ENCODE measurements around the gene CACNB2. TPM values are rescaled to one million over a fixed set of nuclear protein-coding genes. Genes with fewer than 3 reads are reported as not detected.
"Not testable (repeated sequence)": the region's sequence is repeated elsewhere in the genome, so short reads cannot be mapped to it uniquely, and the experiment has no call there.

The CACNB2 gene
- total RNA-seq, 6 experiments from 2014 or later = not detected

DNA sequence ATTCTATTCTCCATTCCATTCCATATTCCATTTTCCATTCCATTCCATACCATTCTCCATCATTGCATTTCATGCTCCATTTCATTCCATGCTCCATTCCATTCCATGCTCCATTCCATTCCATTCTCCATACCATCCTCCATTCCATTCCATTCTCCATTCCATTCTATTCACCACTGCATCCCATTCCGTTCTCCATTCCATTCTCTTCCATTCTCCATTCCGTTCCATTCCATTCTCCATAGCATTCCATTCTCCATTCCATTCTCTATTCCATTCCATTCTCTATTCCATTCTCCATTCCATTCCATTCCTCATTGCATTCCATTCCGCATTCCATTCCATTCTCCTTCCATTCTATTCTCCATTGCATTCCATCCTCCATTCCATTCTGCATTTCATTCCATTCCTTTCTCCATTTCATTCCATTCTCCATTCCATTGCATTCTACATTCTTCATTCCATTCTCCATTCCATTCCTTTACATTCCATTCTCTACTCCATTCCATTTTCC is 427.2 kb downstream of the CACNB2 start:
- H3K36me3 Mint-ChIP-seq (ENCODE audit: low read depth) = no peaks in the 10 kb centered on the region
- H3K27ac Mint-ChIP-seq = no peak overlapping the region
- DNase-seq = no peak
- no peaks in the 10 kb centered on the region for H3K27me3 Mint-ChIP-seq (ENCODE audit: insufficient read depth)
- H3K4me1 Mint-ChIP-seq (ENCODE audit: low read depth) = no peaks in the 10 kb centered on the region
- no peak for TF ChIP-seq CTCF (IDR thresholded peaks at IDR 0.05)
- no peak overlapping the region for H3K4me3 Mint-ChIP-seq
- no peaks in the 10 kb centered on the region for H3K9me3 Mint-ChIP-seq

- not testable (repeated sequence) for DNase-seq; H3K9me3 Mint-ChIP-seq; H3K4me1 Mint-ChIP-seq (ENCODE audit: low read depth); H3K36me3 Mint-ChIP-seq (ENCODE audit: low read depth); H3K4me3 Mint-ChIP-seq; H3K27ac Mint-ChIP-seq; H3K27me3 Mint-ChIP-seq (ENCODE audit: insufficient read depth)
Observed at GRCh38 chr10:18570386-18570785, 430.2 kb downstream of the CACNB2 start.

DNA sequence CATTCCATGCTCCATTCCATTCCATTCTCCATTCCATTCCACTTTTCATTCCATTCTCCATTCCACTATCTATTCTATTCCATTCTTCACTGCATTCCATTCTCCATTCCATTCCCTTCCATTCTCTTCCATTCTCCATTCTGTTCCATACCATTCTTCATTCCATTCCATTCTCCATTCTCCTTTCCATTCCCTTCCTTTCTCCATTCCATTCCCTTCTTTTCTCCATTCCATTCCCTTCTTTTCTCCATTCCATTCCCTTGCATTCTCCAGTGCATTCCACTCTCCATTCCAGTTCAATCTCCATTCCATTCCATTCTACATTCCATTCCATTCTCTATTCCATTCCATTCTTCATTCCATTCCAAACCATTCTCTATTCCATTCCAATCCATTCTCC is 430.9 kb downstream of the CACNB2 start:
- Mint-ChIP-seq H3K4me1 (ENCODE audit: low read depth) (no peaks in the 10 kb centered on the region), H3K27ac (no peak overlapping the region), H3K9me3 (no peaks in the 10 kb centered on the region), H3K27me3 (ENCODE audit: insufficient read depth) (no peaks in the 10 kb centered on the region), H3K36me3 (ENCODE audit: low read depth) (no peaks in the 10 kb centered on the region; the same call in 1 of the 2 replicates), H3K4me3 (no peak overlapping the region)
- no peak for TF ChIP-seq CTCF (IDR thresholded peaks at IDR 0.05)
- DNase-seq = no peak

DNA sequence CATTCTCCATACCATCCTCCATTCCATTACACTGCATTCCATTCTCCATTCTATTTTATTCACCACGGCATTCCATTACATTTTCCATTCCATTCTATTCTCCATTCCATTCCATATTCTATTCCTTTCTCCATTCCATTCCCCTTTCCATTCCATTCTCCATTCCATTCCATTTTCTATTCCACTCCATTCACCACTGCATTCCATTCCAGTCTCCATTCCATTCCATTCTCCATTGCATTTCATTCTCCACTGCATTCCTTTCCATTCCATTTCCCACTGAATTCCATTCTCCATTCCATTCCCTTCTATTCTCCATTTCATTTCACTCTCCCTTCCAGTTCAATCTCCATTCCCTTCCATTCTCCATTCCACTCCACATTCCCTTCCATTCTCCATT is 431.6 kb downstream of the CACNB2 start:
- H3K4me3 Mint-ChIP-seq = no peak overlapping the region
- H3K9me3 Mint-ChIP-seq = peaks cover 3% of the 10 kb centered on the region; the same call in 1 of the 2 replicates
- peaks cover 2% of the 10 kb centered on the region; the same call in 1 of the 2 replicates for H3K27me3 Mint-ChIP-seq (ENCODE audit: insufficient read depth)
- H3K36me3 Mint-ChIP-seq (ENCODE audit: low read depth) = peaks cover 3% of the 10 kb centered on the region
- DNase-seq = no peak
- no peaks in the 10 kb centered on the region for H3K4me1 Mint-ChIP-seq (ENCODE audit: low read depth)
- no peak overlapping the region for H3K27ac Mint-ChIP-seq
- TF ChIP-seq CTCF (IDR thresholded peaks at IDR 0.05) = no peak

DNA sequence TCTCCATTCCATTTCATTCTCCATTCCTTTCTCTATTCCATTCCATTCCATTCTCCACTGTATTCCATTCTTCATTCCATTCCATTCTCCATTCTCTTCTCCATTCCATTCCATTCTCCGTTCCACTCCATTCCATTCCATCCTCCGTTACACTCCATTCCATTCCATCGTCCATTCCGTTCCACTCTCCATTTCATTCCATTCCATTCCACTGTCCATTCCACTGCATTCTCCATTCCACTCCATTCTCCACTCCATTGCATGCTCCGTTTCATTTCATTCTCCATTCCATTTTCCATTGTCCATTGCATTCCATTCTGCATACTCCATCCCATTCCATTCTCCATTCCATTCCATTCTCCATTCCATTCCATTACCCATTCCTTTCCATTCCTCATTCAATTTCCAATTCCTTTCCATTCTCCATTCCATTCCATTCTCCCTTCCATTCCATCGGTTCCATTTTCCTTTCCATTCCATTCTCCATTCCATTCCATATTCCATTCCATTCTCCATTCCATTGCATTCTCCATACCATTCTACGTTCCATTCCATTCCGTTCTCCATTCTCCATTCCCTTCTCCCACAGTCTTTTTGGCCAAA is 432.8 kb downstream of the CACNB2 start:
- Mint-ChIP-seq H3K27me3 (ENCODE audit: insufficient read depth) (peaks cover 3% of the 10 kb centered on the region; the same call in 1 of the 2 replicates), H3K36me3 (ENCODE audit: low read depth) (peaks cover 14% of the 10 kb centered on the region), H3K4me1 (ENCODE audit: low read depth) (no peaks in the 10 kb centered on the region), H3K9me3 (peaks cover 14% of the 10 kb centered on the region), H3K27ac (no peak overlapping the region), H3K4me3 (no peak overlapping the region)
- no peak for TF ChIP-seq CTCF (IDR thresholded peaks at IDR 0.05)
- no peak for DNase-seq

DNA sequence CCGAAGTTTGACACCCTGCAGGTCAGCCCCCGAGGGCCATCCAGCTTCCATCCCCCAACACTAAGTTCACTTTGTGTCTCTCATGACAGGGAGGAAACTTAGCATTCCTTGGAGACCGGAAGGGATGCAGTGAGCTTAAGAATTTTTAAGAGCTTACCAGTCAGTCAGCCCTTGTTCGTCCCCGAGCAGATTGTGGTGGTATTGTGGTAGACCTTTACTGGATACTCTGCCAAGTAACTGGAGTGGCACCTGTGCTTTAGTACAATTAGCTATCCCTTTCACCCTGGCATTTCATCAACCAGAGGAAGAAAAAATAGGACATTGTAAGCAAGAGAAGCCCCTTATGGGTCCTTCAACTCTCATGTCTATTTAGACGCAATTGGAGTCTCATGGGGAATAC is 436.4 kb downstream of the CACNB2 start:
- Mint-ChIP-seq H3K27me3 (ENCODE audit: insufficient read depth) (peaks cover 3% of the 10 kb centered on the region; the same call in 1 of the 2 replicates), H3K36me3 (ENCODE audit: low read depth) (peaks cover 31% of the 10 kb centered on the region), H3K4me1 (ENCODE audit: low read depth) (peaks cover 12% of the 10 kb centered on the region), H3K9me3 (peaks cover 20% of the 10 kb centered on the region), H3K27ac (no peak overlapping the region), H3K4me3 (no peak overlapping the region)
- no peak for TF ChIP-seq CTCF (IDR thresholded peaks at IDR 0.05)
- no peak for DNase-seq

Measured in HFFc6 (cell line).